Germinal center (tissue), 1 donor: ENCODE measurements around the gene EPB41L4A.
"Not testable (repeated sequence)": the region's sequence is repeated elsewhere in the genome, so short reads cannot be mapped to it uniquely, and the experiment has no call there.

Experiments used
- DNase-seq: peaks from one replicate; pipeline ENCODE4 v3.0.0; 2012; ENCODE audit warnings: mixed read lengths, low spot score

EPB41L4A gene

GRCh38 chr5:112419164-112419985 lies at the start of gene EPB41L4A:
Gene EPB41L4A, minus strand, starts transcription at chr5:112419277. Its CDS starts 238 bp downstream, at chr5:112419039.
- peak; percentile 37 for DNase-seq

GRCh38 chr5:112467485-112467884 lies 48.4 kb upstream of the EPB41L4A start:
- no peak for DNase-seq

DNA sequence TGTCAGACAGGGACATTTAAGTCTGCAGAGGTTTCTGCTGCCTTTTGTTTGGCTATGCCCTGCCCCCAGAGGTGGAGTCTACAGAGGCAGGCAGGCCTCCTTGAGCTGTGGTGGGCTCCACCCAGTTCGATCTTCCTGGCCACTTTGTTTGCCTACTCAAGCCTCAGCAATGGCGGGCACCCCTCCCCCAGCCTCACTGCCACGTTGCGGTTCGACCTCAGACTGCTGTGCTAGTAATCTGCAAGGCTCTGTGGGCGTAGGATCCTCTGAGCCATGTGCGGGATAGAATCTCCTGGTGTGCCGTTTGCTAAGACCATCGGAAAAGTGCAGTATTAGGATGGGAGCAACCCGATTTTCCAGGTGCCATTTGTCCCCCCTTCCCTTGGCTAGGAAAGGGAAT lies 47.2 kb upstream of the EPB41L4A start:
- DNase-seq, result not testable (repeated sequence)

DNA sequence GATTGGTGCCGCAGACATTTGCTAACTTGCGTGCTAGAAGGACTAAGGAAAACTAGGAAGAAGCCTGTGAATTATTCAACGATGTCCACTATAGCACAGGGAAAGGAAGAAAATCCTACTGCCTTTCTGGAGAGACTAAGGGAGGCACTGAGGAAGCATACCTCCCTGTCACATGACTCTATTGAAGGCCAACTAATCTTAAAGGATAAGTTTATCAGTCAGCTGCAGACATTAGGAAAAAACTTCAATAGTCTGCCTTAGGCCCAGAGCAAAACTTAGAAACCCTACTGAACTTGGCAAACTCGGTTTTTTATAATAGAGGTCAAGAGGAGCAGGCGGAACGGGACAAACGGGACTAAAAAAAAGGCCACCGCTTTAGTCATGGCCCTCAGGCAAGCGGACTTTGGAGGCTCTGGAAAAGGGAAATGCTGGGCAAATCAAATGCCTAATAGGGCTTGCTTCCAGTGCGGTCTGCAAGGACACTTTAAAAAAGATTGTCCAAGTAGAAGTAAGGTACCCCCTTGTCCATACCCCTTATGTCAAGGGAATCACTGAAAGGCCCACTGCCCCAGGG lies 28.2 kb upstream of the EPB41L4A start:
- not testable (repeated sequence) for DNase-seq

DNA sequence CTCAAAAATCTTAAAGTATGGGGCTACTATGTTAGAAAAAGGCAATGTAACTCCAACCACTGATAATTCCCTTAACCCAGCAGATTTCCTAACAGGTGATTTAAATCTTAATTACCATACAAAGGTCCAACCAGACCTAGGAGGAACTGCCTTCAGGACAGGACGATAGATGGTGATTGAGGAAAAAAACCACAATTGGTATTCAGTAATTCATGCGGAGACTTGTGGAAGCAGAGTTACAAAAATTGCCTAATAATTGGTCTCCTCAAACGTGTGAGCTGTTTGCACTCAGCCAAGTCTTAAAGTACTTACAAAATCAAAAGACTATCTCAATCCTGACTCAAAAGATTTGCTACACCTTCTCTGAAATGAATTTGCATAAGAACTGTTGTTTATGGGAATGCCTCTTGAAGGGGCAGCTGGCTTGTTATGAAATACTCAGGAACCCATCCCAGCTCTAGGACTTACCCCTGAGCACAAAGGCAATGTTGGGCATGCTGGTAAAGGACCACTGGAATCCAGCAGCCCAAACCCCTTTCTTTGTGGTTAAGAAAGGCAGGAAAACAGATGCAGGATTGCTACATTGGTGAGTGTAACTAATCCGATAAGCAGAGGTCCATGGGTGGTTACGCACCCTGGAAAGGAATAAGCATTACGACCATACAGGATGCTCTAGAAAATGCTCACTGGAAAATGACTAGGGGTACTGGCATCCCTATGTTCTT lies 26.7 kb upstream of the EPB41L4A start:
- no peak for DNase-seq

GRCh38 chr5:112443932-112444331 lies 24.9 kb upstream of the EPB41L4A start:
- DNase-seq, result not testable (repeated sequence)

GRCh38 chr5:112440031-112440430 lies 21.0 kb upstream of the EPB41L4A start:
- DNase-seq, result no peak

DNA sequence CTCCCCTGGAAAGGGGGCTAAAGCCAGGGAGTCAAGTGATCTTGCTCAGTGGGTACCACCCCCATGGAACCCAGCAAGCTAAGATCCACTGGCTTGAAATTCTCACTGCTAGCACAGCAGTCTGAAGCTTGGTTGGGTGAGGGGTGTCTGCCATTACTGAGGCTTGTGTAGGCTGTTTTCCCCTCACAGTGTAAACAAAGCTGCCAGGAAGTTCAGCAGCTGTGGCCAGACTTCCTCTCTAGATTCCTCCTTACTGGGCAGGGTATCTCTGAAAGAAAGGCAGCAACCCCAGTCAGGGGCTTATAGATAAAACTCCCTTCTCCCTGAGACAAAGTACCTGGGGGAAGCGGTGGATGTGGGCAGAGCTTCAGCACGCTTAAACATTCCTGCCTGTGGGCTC lies 17.1 kb upstream of the EPB41L4A start:
- no peak for DNase-seq

- no peak for DNase-seq
These were observed 15.6 kb upstream of the EPB41L4A start for GRCh38 chr5:112434641-112435040.

GRCh38 chr5:112426202-112426601 lies 7.1 kb upstream of the EPB41L4A start:
- DNase-seq, result not testable (repeated sequence)

DNA sequence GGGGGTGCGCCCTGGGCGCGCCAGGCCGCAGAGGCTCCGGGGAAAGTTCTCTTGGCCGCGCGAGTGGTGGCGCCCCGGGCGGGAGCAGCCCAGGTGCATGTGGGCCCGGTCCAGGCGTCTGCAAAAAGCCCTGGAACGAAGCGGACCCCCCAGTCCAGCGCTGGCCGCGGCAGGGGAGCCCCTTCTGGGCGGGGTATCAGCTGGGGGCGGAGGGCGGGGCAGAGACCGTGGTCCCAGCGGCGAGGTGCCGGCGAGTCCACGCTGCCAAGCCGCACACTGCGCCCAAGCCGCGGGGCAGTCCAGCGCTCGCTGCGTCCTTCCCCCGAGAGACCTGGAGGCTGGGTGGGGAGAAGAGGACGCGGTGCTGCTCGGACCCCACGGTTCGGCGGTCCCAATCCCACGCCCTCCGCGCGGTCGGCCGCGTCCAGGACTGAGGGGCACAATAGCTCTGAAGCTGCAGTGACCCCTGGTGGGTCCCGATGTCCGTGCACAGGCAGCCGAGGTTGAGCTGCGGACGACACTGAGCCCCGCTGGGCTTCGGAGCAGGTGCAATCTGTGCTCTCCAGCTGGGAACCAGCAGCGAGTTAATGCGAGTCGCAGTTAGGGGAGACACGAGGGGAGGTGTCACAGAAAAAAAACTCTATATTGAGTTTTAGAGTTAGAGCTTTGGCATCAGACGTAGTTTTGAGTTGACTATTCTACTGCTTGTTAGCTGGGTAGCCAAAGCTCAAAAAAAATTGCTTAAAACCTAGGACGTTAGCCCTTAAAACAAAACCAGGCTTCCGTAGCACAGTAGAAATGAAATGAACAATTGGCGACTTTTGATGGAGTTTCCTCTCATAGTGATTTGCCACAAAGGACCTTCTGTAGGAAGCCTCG lies 1.1 kb upstream of the EPB41L4A start:
- DNase-seq, result peak; percentile 74

- no peak for DNase-seq
These were observed 366 bp downstream of the EPB41L4A start for GRCh38 chr5:112418659-112419163.

DNA sequence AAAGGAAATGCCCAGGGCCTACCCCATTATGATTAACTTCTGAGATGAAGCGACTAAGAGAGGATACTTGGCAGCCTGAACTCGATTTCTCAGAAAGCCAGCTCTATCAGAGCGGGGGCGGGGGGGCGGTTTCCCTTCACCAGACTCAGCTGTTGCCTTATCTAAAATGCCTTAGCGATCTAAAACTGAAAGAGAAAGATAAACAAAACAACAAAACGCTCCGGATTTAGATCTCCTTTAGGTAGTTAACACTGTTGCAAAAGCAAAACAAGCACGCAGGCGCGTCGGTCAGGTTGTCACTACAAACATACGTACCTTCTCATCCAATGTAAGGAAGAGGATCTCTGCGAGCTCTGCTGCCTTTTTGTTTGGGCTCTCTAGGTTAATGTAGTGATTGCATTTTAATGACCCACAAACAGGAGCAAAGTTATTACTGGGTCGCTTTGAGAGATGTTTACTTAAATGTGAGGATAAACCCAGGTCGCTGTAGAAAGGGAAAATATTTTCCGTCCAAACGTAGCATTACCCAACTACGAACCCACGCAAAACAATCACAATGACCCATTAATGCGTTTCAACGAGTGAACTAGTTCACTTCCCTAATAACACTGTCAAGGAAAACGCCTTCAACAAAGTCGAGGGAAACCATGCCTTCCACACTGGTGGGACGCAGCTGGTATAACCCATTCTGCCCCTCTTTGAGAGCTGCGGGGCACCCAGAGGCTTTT lies 982 bp downstream of the EPB41L4A start:
- DNase-seq, result peak; percentile 20

- no peak for DNase-seq
These were observed 3.5 kb downstream of the EPB41L4A start for GRCh38 chr5:112415552-112415951.

DNA sequence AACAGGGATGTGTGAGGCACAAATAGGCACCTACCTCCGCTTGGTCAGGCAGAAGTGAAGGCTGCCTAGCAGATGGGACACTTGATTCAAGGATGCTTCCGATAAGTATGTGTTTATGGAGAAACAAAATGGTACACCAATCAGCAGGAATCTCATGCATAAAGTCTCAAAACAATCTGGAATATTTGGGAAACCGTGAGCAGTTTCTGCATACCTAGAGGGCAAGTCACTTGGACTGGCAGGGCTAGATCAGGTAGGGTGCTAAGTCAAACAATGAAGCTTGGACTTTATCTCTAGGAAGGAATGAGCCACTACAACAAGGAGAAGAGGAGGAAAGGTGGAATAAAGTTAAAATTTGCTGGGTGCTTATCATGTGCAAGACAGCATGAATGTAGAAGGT lies 5.5 kb downstream of the EPB41L4A start:
- no peak for DNase-seq

DNA sequence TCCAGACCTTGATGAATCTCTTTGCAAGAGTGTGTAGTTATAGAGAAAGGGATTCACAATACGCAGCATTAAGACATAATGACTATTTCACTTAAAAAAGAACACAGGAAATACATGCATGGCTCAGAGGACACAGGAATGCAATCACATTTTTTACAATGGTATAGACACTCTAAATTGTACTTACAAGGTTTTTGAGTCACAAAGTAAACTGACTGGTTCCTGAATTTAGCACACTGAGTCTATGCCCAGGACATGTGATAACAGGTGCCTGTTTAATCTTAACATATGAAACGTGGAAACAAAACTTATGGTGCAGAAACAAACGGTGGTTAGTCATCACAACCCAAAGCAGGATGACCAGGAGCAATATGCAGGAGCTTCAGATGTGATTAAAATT lies 6.7 kb downstream of the EPB41L4A start:
- no peak for DNase-seq

GRCh38 chr5:112411903-112412302 lies 7.2 kb downstream of the EPB41L4A start:
- no peak for DNase-seq

- DNase-seq, result no peak
These were observed 11.4 kb downstream of the EPB41L4A start for GRCh38 chr5:112407666-112408065.

- no peak for DNase-seq
These were observed 11.8 kb downstream of the EPB41L4A start for GRCh38 chr5:112407240-112407639.

- DNase-seq, result no peak
These were observed 16.0 kb downstream of the EPB41L4A start for GRCh38 chr5:112403069-112403468.

DNA sequence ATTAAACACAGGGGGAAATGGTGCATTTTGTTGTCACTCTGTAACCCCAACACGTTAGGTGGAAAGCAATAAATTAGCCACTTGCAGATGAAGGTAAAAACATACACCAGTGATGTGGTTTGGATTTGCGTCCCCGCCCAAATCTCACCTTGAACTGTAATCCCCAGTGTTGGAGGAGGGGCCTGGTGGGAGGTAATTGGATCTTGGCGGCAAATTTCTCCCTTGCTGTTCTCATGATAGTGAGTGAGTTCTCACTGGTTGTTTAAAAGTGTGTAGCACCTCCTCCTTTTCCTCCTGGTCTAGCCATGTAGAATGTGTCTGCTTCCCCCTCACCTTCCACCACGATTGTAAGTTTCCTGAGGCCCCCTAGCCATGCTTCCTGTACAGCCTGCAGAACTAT lies 17.2 kb downstream of the EPB41L4A start:
- DNase-seq, result no peak
